Stimulated activated CD4-positive, alpha-beta T cell treated with anti-CD3 and anti-CD28 coated beads, Interleukin-1b, Interleukin-23, amount 100 ng/mL, for 1 hour (primary cell): ENCODE data around the gene ITIH4.

Source experiments
- DNase-seq, 2 donors: peaks; one replicate each; pipeline ENCODE4 v3.0.0-alpha.2; 2020; ENCODE audit warnings: low read depth in 2 of 2

Gene ITIH4

DNA sequence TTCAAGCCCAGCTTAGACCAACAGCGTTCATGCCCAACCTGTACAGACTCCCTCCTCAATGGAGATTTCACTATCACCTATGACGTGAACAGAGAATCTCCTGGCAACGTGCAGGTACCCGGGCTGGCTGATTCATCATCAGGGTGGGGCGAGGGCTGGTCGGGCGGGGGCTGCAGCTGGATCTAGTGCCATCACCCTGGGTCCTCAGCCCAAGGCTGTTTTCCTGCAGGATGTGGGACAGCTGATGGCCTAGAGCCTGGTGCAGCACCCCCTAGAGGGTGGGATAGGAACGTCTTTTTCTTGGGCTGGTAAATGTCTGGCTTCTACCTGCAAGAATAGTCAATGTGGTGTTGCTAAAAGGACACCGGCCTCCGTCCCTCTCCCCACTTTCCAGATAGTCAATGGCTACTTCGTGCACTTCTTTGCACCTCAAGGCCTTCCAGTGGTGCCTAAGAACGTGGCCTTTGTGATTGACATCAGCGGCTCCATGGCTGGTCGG is 31.4 kb downstream of the ITIH4 start:
- DNase-seq = no peak

DNA sequence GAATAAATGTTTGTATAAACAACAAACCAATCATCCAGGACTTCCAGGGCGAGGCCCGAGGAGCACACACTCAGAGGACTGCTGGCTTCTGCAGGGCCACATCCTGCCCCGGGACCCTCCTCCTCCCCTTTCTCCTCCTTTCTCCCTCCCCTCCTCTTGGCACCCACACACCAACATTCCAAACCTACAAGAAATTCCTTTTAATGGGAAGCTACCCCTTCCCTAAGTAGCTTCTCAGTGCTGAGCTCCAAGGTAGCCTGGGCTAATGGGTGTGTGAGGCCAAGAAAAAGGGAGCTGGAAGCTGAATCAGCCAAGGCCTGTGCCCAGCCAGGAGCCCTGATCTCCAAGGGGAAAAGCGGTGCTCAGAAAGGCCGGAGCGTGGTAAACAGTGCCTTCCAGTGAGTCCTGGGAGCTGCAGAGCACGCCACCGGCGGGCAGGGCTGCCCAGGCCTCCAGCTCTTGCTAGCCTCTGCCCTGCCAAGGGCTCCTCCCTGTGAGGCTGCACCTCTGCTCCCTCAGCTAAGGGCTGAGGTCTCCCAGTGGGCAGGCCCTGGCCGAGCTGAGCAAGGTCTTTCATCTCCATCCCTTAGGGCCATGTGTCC is 32.0 kb downstream of the ITIH4 start:
- DNase-seq = no peak

DNA sequence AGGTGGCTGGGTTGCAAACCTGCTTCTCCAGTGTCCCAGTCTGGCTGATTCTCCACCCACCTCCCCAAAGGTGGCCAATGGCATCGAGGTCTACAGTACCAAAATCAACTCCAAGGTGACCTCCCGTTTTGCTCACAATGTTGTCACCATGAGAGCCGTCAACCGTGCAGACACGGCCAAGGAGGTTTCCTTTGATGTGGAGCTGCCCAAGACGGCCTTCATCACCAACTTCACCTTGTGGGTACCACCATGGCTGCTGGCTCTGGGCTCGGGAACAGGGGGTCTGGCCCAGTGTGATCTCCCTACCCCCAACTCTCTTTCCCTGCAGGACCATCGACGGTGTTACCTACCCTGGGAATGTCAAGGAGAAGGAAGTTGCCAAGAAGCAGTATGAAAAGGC is 34.1 kb downstream of the ITIH4 start:
- DNase-seq = no peak

DNA sequence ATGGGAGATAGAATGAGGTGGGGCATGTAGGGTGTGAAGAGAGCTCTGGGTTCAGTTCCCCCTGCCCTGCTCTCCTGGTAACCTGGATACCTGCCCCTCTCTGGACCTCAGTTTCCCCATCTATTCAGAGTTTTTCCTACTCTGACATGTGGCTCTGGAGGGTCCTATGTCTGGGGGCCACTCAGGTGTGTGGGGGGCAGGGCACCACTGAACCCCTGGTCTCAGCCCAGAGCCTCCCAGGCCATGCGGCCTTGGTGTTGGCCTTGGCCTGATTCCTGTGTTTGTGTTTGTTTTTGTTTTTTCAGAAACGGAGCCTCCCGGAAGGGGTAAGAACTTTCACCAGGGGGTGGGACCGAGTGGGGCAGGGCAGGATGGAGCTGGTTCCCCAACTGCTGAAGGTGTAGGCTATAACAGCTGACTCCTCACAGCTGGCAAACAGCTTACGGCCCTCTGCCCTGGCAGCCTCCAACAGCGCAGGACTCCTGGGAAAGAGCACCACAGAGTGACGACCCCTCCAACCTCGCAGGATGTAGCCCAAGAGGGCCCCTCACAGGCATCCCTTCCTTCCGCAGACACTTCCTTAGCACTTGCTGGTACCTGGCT is 35.1 kb downstream of the ITIH4 start:
- DNase-seq = no peak

DNA sequence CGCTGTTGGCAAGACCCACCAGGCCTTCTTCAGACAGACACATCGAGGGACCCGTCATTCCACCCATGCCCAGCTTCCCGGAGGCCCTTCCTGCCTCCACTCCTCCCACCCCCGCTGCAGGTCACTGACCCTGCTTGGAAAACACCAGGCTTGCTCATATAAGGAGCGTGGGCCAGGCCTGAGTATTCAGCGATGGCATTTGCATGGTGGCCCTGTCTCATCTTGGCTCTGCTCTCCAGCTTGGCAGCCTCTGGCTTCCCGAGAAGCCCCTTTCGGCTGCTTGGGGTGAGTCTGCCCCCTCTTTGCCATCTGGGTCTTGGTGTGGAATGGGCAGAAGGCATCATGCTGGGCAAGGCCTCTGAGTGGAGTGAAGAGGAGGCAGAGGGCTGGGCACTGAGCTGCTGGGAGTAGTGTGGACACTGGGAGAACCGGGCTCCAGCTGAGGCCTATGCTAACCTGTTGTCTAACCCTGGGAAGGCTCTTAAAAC is 35.8 kb downstream of the ITIH4 start, which contains the start of gene ITIH3:
ITIH3 (plus strand) TSS at position 185 of the 488 bp plus-strand sequence; CDS start at position 193, 8 bp downstream.
- no peak for DNase-seq

DNA sequence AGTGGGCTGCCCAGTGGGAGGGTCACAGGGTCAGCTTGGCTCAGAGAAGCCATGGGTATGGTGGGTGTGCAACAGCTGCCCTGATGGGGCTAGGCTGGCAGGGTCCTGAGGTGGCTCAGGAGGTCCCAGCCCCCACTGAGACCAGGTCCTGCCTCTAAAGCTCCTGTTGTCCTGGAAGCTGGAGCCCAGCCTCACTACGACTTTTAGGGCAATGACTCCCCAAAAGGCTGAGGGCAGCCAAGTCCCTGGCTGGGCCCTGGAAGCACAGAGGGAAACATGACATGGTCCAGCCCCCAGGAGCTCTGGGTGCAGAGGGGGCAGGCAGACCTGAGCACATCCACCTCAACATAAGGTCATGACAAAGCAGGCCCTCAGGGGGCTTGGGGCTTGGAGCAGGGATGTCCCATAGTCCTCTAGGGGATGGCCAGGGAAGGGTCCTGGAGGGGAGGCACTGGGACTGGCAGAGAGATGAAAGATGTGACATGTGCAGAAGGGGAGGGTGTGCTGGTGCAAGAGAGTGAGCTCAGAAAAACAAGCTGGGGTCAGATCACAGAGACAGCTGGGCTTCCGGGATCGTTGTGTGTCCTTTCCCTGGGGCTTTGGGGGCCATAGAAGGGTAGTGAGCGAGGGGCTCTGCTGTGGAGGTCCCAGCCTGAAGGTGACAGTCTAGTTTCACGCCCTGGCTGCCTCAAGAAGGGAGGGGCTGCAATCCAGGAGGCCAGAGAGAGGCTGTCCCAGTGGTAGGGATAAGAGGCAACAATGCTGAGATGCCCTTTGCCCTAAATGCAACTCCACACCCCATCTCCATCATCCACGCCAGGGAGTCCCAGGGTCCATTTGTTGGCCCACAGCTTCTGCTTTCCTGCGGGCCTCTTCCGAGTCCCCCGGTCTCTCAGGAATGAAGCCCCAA is 36.5 kb downstream of the ITIH4 start:
- no peak for DNase-seq

DNA sequence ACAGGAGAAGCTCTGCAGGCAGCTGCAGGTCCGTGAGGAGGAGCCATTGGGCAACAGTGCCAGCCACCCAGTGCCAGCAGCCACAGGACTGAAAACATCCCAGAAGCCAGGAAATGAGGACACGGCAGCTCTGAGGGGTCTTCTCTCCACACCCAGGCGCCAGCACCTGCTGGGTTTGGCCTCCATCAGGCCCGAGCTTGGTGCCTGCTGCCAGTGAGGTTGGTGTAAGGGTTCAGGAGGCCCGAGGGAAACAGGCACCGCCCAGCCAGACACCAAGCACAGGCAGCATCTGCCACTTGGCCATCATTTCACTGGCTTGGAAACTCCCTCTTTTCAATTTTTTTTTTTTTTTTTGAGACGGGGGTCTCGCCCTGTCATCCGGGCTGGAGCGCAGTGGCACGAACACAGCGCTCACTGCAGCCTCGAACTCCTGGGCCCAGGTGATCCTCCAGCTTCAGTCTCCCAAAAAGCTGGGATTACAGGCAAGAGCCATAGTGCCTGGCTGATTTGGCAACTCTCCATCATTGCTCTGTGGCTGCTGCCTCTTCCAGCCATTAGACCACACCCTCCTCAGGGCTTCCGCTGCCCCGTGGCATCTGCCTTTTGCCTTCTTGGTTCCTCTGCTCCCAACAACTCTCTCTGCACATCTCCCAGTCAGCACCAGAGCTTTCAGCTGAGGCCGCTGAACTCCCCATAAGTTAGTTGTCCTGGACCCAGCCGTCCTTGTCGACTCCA is 37.3 kb downstream of the ITIH4 start:
- no peak for DNase-seq

DNA sequence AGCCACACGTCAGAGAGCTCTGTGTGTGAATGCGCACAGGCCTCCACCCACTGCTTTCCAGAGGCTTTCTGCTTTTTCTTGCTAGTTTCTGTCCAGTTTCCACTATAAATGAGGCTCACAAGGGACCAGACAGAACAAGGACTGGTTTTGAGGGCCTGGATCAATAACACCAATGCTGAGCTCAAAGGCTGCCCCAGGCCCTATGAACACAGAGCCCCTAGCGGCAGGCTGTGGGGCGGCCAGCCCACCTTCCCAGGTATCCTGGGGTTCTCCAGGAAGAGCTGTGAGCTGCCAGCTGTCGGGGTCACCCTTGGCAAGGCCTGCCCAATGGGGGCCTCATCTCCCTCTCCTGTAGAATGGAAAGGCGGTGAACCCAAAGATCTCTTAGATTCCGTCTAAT is 38.1 kb downstream of the ITIH4 start:
- DNase-seq = no peak

DNA sequence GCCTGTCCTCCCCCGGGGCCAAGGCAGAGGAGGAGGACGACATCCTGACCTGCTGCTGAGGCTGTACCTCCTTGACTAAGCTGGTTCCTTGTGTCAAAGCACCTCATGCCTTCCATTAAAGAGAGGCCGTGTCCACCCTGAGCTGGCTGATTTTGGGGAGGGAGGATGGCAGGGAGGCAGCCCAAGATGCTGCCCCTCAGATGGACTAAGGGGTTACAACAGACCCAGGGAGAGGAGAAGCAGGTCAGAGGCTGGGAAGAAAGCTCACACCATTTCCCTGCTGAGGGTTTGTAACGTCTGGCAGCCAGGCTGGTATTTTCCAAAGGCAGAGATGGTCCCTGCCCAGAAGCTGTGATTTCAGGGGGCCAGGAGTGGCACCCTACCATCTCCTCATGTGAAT is 38.5 kb downstream of the ITIH4 start:
- no peak for DNase-seq

DNA sequence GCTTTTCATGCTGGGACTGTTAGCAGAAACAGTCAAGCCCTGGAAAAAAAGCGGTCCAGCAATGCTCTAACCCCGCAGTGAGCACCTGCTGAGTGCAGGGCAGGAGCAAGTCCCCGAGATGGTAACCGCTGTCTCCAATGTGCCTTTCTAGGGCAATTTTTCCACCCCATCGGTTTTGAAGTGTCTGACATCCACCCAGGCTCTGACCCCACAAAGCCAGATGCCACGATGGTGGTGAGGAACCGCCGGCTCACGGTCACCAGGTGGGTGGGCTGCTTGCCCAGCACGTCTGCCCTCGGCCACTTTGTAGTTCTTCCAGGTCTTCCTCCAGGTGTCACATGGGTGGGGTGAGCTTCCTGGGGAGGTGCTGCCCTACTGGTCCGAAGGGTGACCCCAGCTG is 39.1 kb downstream of the ITIH4 start:
- no peak for DNase-seq

DNA sequence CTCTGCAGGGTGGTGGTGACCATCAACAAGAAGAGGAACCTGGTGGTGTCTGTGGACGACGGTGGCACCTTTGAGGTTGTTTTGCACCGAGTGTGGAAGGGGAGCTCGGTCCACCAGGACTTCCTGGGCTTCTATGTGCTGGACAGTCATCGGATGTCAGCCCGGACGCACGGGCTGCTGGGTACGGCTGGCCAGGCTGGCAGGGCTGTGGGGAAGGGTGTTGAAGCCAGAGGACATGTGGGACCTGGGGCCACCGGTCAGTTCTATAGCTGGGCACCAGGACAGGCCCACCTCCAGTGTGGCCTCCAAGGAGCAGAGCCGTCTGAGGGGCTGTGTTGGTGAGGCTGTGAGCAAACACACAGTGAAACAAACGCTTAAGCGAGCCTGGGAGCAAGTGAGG is 39.7 kb downstream of the ITIH4 start:
- DNase-seq = no peak

DNA sequence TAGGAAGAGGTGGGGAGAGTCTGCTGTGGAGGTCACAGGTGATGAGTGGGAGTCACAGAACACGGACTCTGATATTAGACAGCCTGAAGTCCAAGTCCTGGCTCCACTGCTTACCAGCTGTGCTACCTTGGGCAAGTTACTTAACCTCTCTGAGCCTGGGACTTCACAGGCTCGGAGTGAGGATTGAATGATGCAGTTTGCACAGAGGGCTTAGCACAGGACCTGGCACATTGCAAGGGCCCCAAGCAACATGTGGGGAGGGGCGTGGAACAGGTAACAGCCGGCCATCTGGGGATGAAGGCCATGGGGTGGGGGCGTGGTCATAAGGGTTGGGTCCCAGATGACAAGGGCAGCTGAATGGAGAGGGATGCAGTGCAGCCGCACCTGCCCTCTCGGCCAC is 40.1 kb downstream of the ITIH4 start:
- no peak for DNase-seq

DNA sequence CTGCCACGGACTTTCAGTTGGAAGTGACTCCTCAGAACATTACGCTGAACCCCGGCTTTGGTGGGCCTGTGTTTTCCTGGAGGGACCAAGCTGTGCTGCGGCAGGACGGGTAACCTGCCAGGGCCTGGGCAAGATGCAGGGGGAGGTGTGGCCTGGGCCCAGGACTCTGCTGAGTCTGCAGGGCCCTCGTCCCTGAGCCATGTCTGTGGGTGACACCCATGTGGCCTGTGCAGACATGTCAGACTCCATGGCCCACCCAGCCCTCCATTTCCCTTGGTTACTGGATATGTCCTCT is 40.8 kb downstream of the ITIH4 start:
- no peak for DNase-seq

DNA sequence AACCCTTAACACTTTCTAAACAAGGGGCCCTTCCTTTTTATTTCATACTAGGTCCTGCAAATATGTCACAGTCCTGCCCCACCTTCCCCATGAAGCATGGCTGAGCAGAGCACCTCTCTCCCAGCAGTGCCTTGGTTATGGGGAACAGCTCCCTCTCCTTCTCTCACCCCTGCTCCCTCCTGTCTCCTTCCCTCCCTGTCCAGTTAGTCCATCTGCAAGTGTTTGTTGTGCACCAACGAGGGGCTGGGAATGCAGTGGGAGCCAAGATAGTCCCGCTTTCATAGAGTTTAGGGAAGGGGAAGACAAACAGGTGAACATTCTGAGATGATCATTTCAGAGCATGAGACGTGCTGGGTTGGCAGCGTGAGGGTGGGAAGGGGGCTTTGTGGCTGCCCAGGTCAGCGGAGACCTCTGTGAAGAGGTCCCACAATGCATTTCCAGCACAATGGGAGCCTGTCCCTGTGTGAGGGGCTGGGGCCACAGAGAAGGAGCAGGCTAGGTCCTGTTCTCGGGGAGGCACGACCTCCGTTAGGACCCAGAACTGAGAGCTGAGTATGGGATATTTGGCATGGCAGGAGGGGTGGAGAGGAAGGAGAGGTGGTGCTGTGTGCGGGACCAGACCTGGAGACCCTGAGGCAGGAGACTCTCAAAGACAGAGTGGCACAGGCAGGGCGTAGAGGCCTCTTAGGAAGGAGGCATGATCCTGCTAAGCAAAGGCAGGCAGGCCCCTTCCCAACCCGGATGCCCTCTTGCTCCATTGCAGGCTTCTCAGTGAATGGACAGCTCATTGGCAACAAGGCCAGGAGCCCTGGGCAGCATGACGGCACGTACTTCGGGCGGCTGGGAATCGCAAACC is 41.4 kb downstream of the ITIH4 start:
- DNase-seq = no peak

DNA sequence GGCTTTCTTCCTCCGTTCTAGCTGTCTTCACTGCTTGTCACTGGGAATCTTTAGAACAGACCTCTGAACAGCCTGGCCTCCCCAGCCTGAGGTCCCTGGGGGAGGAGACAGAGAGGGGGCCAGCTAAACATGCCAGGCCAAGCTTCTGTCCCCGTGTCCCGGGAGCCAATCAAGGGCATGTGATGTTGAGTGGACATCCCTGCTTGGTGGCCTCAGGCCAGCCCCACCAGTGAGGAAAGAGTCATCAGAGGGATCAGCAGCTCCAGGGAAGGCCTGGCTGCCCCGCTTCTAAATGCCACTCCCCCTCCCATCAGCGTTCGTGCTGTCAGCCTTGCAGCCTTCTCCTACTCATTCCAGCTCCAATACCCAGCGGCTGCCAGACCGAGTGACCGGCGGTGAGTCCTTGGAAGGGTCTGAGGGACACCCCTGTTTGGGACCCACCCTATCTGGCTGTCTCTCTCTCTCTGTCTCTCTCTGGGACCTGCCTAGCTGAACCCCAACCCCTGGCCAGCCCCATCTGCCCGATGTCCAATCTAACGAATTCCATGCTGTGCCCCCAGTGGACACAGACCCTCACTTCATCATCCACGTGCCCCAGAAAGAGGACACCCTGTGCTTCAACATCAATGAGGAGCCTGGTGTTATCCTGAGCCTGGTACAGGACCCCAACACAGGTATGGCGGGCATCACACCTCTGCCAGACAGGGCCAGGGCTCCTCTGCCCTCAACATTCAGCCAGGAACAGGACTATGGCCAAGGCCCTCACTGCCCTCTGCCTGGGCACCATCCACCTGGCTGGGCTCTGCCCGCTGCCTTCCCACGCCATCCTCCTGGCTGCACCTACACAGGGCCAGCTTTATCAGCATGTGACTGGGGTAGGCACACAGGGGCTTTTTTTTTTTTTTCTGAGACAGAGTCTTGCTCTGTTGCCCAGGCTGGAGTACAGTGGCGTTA is 42.5 kb downstream of the ITIH4 start:
- no peak for DNase-seq

DNA sequence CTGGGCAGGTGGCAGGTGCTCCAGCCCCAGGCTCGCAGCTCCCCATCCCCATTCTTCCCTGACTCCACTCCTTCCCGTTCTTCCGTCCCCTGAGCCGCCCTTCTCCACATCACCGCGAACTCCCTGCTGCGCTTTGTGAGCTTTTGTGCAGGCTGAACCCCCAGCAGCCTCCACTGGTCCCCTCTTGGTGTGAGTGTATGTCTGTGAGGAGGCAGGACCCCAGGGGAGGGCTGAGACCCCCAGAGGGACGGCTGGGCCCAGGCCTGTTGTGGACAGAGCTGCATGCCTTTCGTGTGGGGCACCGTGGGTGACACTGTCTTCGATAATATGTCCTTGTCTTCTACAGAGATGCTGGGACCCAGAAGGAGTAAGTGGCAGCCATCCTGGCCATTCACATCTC is 43.2 kb downstream of the ITIH4 start:
- DNase-seq = no peak

DNA sequence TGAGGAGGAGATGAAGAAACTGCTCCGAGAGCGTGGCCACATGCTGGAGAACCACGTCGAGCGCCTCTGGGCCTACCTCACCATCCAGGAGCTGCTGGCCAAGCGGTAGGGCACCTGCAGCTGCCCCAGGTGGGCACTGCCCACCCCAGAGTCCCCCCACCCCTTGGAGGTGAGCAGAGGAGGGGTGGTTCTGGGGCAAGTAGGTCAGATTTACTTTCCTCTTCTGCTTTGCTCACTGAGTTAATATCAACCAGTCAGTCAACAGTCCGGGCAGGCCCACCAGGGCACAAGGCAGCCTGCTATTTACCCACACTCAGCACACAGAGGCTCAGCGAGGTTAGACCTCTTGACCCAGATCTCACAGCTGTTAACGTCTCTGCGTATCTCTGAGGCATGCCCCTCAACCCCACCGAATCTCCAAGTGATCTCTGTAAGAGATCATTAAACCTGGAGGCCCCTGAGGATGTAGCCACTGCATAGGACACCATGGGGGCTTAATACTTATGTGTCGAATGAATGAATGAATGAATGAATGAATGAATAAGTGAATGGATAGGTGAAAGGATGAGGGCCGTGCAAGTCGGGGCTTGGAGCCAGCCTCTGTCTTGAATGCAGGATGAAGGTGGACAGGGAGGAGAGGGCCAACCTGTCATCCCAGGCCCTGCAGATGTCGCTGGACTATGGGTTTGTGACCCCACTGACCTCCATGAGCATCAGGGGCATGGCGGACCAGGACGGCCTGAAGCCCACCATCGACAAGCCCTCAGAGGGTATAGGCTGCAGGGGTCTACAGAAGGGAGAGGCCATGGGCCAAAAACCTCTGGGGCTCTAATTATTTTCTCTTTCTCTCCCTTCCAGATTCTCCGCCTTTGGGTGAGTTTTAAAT is 43.9 kb downstream of the ITIH4 start:
- DNase-seq = no peak

DNA sequence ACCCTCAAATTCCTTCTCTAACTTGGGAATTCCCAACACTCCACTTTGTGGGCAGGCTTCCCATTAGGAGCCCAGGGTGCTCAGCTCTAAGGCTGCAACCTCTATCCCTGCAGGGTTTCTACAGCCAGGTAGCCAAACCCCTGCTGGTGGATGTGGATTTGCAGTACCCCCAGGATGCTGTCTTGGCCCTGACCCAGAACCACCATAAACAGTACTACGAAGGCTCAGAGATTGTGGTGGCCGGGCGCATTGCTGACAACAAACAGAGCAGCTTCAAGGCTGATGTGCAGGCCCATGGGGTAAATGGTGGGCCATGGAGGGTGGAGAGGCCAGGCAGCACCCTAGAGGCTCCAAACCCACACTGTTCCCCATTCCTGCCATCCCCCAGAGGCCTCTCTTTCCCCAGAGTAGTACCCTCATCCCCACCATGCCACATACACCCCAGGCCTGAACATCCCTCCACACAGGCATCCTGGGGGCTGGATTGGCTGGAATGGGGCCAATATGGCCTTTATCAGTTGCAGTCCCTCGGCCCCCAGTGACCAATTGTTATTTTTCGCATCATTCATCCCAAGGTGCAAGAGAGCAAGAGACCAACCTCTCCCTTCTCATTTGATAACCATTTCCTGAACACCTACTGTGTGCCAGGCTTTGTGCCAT is 45.4 kb downstream of the ITIH4 start:
- DNase-seq = no peak
